Measurements from ENCODE around the gene SPINT3.

DNA sequence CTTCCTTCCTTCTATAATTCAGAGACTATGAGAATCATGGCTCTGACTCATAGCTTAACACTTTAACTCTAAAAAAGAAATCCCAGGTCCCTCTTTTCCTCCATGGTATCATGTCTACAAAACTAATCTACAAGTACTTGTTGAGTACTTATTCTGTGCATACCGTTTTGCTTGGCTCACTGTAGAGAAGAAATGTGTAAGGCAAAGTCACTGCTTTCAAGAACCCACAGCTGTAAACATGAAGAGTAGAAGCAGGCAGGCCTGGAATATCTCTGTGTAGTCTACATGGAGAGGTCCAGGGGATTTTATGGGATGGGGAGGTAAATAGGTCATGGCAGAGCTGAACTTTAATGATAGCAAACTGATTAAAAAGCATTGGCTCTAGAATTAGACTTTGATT is 13.8 kb downstream of the SPINT3 start:
- TF ChIP-seq POLR2A (IDR thresholded peaks at IDR 0.05) (no peak), POLR2AphosphoS5 (IDR thresholded peaks at IDR 0.05) (peak in 3 of 4 donors; percentile 40 to 67 (median 66)), EP300 (IDR thresholded peaks at IDR 0.05) (no peak)
- TF ChIP-seq, protein P1, sequence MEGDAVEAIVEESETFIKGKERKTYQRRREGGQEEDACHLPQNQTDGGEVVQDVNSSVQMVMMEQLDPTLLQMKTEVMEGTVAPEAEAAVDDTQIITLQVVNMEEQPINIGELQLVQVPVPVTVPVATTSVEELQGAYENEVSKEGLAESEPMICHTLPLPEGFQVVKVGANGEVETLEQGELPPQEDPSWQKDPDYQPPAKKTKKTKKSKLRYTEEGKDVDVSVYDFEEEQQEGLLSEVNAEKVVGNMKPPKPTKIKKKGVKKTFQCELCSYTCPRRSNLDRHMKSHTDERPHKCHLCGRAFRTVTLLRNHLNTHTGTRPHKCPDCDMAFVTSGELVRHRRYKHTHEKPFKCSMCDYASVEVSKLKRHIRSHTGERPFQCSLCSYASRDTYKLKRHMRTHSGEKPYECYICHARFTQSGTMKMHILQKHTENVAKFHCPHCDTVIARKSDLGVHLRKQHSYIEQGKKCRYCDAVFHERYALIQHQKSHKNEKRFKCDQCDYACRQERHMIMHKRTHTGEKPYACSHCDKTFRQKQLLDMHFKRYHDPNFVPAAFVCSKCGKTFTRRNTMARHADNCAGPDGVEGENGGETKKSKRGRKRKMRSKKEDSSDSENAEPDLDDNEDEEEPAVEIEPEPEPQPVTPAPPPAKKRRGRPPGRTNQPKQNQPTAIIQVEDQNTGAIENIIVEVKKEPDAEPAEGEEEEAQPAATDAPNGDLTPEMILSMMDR (IDR thresholded peaks at IDR 0.05): no peak
